ENCODE results near the gene ASXL3. TPM values are rescaled to one million over a fixed set of nuclear protein-coding genes. Genes with fewer than 3 reads are reported as not detected.

Gene ASXL3
- total RNA-seq, 1 experiment from 2014 or later: 0.47 TPM

- no peaks in the 10 kb centered on the region for H3K36me3 Mint-ChIP-seq (ENCODE audit: insufficient read depth, unreplicated experiment)
- intact Hi-C loops (cut with micrococcal nuclease; ENCODE audit: unreplicated experiment): loop anchor here (1.0 to 10.0 kb wide), 2 partner anchors 473 to 571 kb away; partner anchors contain the start of gene NOL4
- no peak for DNase-seq
- no peak overlapping the region for H3K4me3 Mint-ChIP-seq (ENCODE audit: low read depth, unreplicated experiment)
- H3K9me3 Mint-ChIP-seq (ENCODE audit: low read depth, unreplicated experiment): no peaks in the 10 kb centered on the region
- BruUV-seq (replicated peaks): no TSS peak
- H3K4me1 Mint-ChIP-seq (ENCODE audit: low read depth, unreplicated experiment): no peaks in the 10 kb centered on the region
- H3K27me3 Mint-ChIP-seq (ENCODE audit: unreplicated experiment): no peaks in the 10 kb centered on the region
- CTCF ChIA-PET: no interaction called here
- TF ChIP-seq CTCF (IDR thresholded peaks at IDR 0.05; ENCODE audit: unreplicated experiment): no peak
- H3K27ac Mint-ChIP-seq (ENCODE audit: unreplicated experiment): no peak overlapping the region
Observed at GRCh38 chr18:33751613-33752221, 173.7 kb downstream of the ASXL3 start.

GRCh38 chr18:33755391-33755790, 177.4 kb downstream of the ASXL3 start:
- Mint-ChIP-seq H3K27me3 (ENCODE audit: unreplicated experiment) (no peaks in the 10 kb centered on the region), H3K27ac (ENCODE audit: unreplicated experiment) (no peak overlapping the region), H3K4me1 (ENCODE audit: low read depth, unreplicated experiment) (no peaks in the 10 kb centered on the region), H3K9me3 (ENCODE audit: low read depth, unreplicated experiment) (peaks cover 2% of the 10 kb centered on the region), H3K36me3 (ENCODE audit: insufficient read depth, unreplicated experiment) (no peaks in the 10 kb centered on the region), H3K4me3 (ENCODE audit: low read depth, unreplicated experiment) (no peak overlapping the region)
- BruUV-seq (replicated peaks): no TSS peak
- intact Hi-C loops (cut with micrococcal nuclease; ENCODE audit: unreplicated experiment): loop anchor here (10.0 kb wide), 1 partner anchor 469 kb away; the partner anchor contains the start of gene NOL4
- DNase-seq: no peak
- no peak for TF ChIP-seq CTCF (IDR thresholded peaks at IDR 0.05; ENCODE audit: unreplicated experiment)
- CTCF ChIA-PET: no interaction called here

GRCh38 chr18:33755931-33756560, 178.0 kb downstream of the ASXL3 start:
- Mint-ChIP-seq H3K36me3 (ENCODE audit: insufficient read depth, unreplicated experiment) (no peaks in the 10 kb centered on the region), H3K27ac (ENCODE audit: unreplicated experiment) (no peak overlapping the region), H3K4me3 (ENCODE audit: low read depth, unreplicated experiment) (no peak overlapping the region), H3K9me3 (ENCODE audit: low read depth, unreplicated experiment) (peaks cover 2% of the 10 kb centered on the region), H3K27me3 (ENCODE audit: unreplicated experiment) (no peaks in the 10 kb centered on the region), H3K4me1 (ENCODE audit: low read depth, unreplicated experiment) (no peaks in the 10 kb centered on the region)
- DNase-seq: peak; percentile 21
- intact Hi-C loops (cut with micrococcal nuclease; ENCODE audit: unreplicated experiment): loop anchor here (10.0 kb wide), 1 partner anchor 469 kb away; the partner anchor contains the start of gene NOL4
- CTCF ChIA-PET: no interaction called here
- TF ChIP-seq CTCF (IDR thresholded peaks at IDR 0.05; ENCODE audit: unreplicated experiment): no peak
- no TSS peak for BruUV-seq (replicated peaks)

GRCh38 chr18:33757037-33757436, 179.0 kb downstream of the ASXL3 start:
- TF ChIP-seq CTCF (IDR thresholded peaks at IDR 0.05; ENCODE audit: unreplicated experiment): no peak
- no TSS peak for BruUV-seq (replicated peaks)
- H3K36me3 Mint-ChIP-seq (ENCODE audit: insufficient read depth, unreplicated experiment): no peaks in the 10 kb centered on the region
- CTCF ChIA-PET: no interaction called here
- intact Hi-C loops (cut with micrococcal nuclease; ENCODE audit: unreplicated experiment): loop anchor here (10.0 kb wide), 1 partner anchor 468 kb away; the partner anchor contains the start of gene NOL4
- no peak overlapping the region for H3K4me3 Mint-ChIP-seq (ENCODE audit: low read depth, unreplicated experiment)
- DNase-seq: no peak
- H3K27me3 Mint-ChIP-seq (ENCODE audit: unreplicated experiment): no peaks in the 10 kb centered on the region
- no peaks in the 10 kb centered on the region for H3K4me1 Mint-ChIP-seq (ENCODE audit: low read depth, unreplicated experiment)
- no peak overlapping the region for H3K27ac Mint-ChIP-seq (ENCODE audit: unreplicated experiment)
- peaks cover 2% of the 10 kb centered on the region for H3K9me3 Mint-ChIP-seq (ENCODE audit: low read depth, unreplicated experiment)

Data from Calu3 (cell line).